Hepatic stellate cell (primary cell): ENCODE measurements around the gene MGLL.
A peak's percentile ranks its signal among the peaks of the same experiment; 100 is the strongest.
"Not testable (repeated sequence)": the region's sequence is repeated elsewhere in the genome, so short reads cannot be mapped to it uniquely, and the experiment has no call there.

Experiments
- DNase-seq: peaks from one replicate; pipeline ENCODE4 v3.0.0; 2011; ENCODE audit warnings: low spot score

The MGLL gene

GRCh38 chr3:127654993-127655392 is 167.3 kb downstream of the MGLL start:
- not testable (repeated sequence) for DNase-seq

GRCh38 chr3:127654374-127654773 is 167.9 kb downstream of the MGLL start:
- DNase-seq: no peak

- DNase-seq: peak; percentile 81
These were observed 169.9 kb downstream of the MGLL start for GRCh38 chr3:127652246-127652995.

GRCh38 chr3:127651516-127652172 is 170.7 kb downstream of the MGLL start:
- no peak for DNase-seq

GRCh38 chr3:127650236-127650635 is 172.1 kb downstream of the MGLL start:
- DNase-seq: no peak

- no peak for DNase-seq
These were observed 174.5 kb downstream of the MGLL start for GRCh38 chr3:127647845-127648204.

GRCh38 chr3:127647166-127647844 is 175.0 kb downstream of the MGLL start:
- no peak for DNase-seq

- no peak for DNase-seq
These were observed 175.7 kb downstream of the MGLL start for GRCh38 chr3:127646501-127647046.

- DNase-seq: no peak
These were observed 176.8 kb downstream of the MGLL start for GRCh38 chr3:127645371-127646015.

- DNase-seq: no peak
These were observed 177.5 kb downstream of the MGLL start for GRCh38 chr3:127644641-127645370.

- no peak for DNase-seq
These were observed 182.3 kb downstream of the MGLL start for GRCh38 chr3:127640042-127640355.

GRCh38 chr3:127639173-127640041 is 182.9 kb downstream of the MGLL start:
- DNase-seq: no peak
